Endothelial cell of umbilical vein (primary cell): ENCODE results near the gene PPP5C. TPM values are rescaled to one million over a fixed set of nuclear protein-coding genes. Genes with fewer than 3 reads are reported as not detected.

Experiments
- BruUV-seq: library from RNA; stranded (reverse); fragments of 400-500 nt; replicated peaks from 2 replicates; lab custom pipeline; 2021; lab: Mats Ljungman, UMichigan
- CTCF ChIA-PET: fragments of 300-600, 350-600 bp; sonication (Branson Sonifier 250); formaldehyde crosslinking; loops from one replicate; lab custom pipeline; 2021; ENCODE audit warnings: antibody characterized with exemption, inconsistent platforms; lab: Charles Lee
- POLR2A ChIA-PET: fragments of 300-600, 350-600 bp; sonication (Branson Sonifier 250); formaldehyde crosslinking; loops from one replicate; lab custom pipeline; 2021; ENCODE audit warnings: antibody characterized with exemption, inconsistent platforms; lab: Charles Lee
- DNase-seq: peaks from one replicate; pipeline ENCODE4 v3.0.0-alpha.2; 2011; ENCODE audit warnings: low read depth, low spot score
- FAIRE-seq: peaks from 2 replicates; lab custom pipeline; 2011; peaks lifted over from hg19 to GRCh38; lab: Jason Lieb, UNC
- H2AFZ ChIP-seq: 2 replicates; pipeline ENCODE4 v1.6.0; 2012; ENCODE audit warnings: low read depth, low read length, control low read depth, inconsistent platforms
- H3K27ac ChIP-seq: 2 replicates; pipeline ENCODE4 v1.5.1; 2011; ENCODE audit warnings: low read depth, mild to moderate bottlenecking, control low read depth, low read length, moderate library complexity; ENCODE audit not compliant: insufficient read depth
- H3K27me3 ChIP-seq, 2 experiments: 2 replicates each; pipeline versions ENCODE4 v1.6.0 to v1.6.1; 2011; ENCODE audit warnings: low read length in 2 of 2, mixed read lengths in 1 of 2; ENCODE audit not compliant: control insufficient read depth in 2 of 2, insufficient read depth in 2 of 2
- H3K36me3 ChIP-seq, 2 experiments: 2 replicates in 1 of 2; 3 replicates in 1 of 2; pipeline ENCODE4 v1.5.1; 2011; ENCODE audit warnings: low read length in 2 of 2, mild to moderate bottlenecking in 1 of 2, moderate library complexity in 1 of 2; ENCODE audit not compliant: control insufficient read depth in 2 of 2, insufficient read depth in 2 of 2; ENCODE audit errors: extremely low read depth in 1 of 2
- H3K4me1 ChIP-seq: 3 replicates; pipeline ENCODE4 v1.5.1; 2011; ENCODE audit warnings: mild to moderate bottlenecking, low read length; ENCODE audit not compliant: control insufficient read depth, insufficient read depth; ENCODE audit errors: extremely low read depth
- H3K4me2 ChIP-seq: 2 replicates; pipeline ENCODE4 v1.6.1; 2011; ENCODE audit warnings: low read length, control low read depth, mixed read lengths; ENCODE audit not compliant: insufficient read depth
- H3K4me3 ChIP-seq, 3 experiments: fragments of 200-600 bp in 1 of 3; sonication (generic), shearing (Covaris generic) in 1 of 3; replicated peaks in 1 of 3; 2 replicates each; pipeline ENCODE4 v1.5.1; 2011 to 2016; ENCODE audit warnings: control low read depth in 3 of 3, low read length in 3 of 3, mild to moderate bottlenecking in 2 of 3, inconsistent platforms in 1 of 3, low read depth in 1 of 3, moderate library complexity in 1 of 3; ENCODE audit not compliant: insufficient read depth in 1 of 3
- H3K79me2 ChIP-seq: 2 replicates; pipeline ENCODE4 v1.6.0; 2012; ENCODE audit warnings: low read length, inconsistent platforms; ENCODE audit not compliant: control insufficient read depth, insufficient read depth
- H3K9ac ChIP-seq: replicated peaks from 2 replicates; pipeline ENCODE3; 2011; ENCODE audit warnings: low read length, control low read depth; ENCODE audit not compliant: insufficient read depth; ENCODE audit errors: extremely low read depth
- H3K9me1 ChIP-seq: replicated peaks from 3 replicates; pipeline ENCODE4 v1.6.0; 2011; ENCODE audit warnings: mild to moderate bottlenecking, low read length; ENCODE audit not compliant: control insufficient read depth, insufficient read depth; ENCODE audit errors: extremely low read depth
- H3K9me3 ChIP-seq: replicated peaks from 2 replicates; pipeline ENCODE4 v1.5.1; 2012; ENCODE audit warnings: low read length, inconsistent platforms; ENCODE audit not compliant: control insufficient read depth, insufficient read depth
- H4K20me1 ChIP-seq: replicated peaks from 2 replicates; pipeline ENCODE3; 2011; ENCODE audit warnings: mild to moderate bottlenecking, low read length; ENCODE audit not compliant: control insufficient read depth, insufficient read depth; ENCODE audit errors: extremely low read depth
- EZH2 ChIP-seq: IDR thresholded peaks from 2 replicates; pipeline ENCODE4 v1.6.1; 2012; ENCODE audit warnings: borderline replicate concordance, low read depth, mild to moderate bottlenecking, moderate library complexity, low read length, inconsistent platforms; ENCODE audit not compliant: severe bottlenecking
- FOS ChIP-seq: IDR thresholded peaks from 2 replicates; pipeline ENCODE4 v1.6.1; 2011; ENCODE audit warnings: mild to moderate bottlenecking, low read length, moderate library complexity, borderline replicate concordance; ENCODE audit not compliant: insufficient read depth
- GATA2 ChIP-seq: IDR thresholded peaks from 2 replicates; pipeline ENCODE4 v1.7.0; 2011; ENCODE audit warnings: low read depth, mild to moderate bottlenecking, moderate library complexity, mixed read lengths, low read length; ENCODE audit not compliant: insufficient read length, insufficient read depth
- JUN ChIP-seq: IDR thresholded peaks from 2 replicates; pipeline ENCODE4 v1.6.1; 2011; ENCODE audit warnings: borderline replicate concordance, low read depth; ENCODE audit not compliant: insufficient read length, insufficient read depth
- MYC ChIP-seq: IDR thresholded peaks from one replicate; pipeline ENCODE4 v1.6.1; 2011; ENCODE audit warnings: mild to moderate bottlenecking, low read depth, low read length
- POLR2A ChIP-seq: IDR thresholded peaks from 2 replicates; pipeline ENCODE4 v1.6.1; 2012; ENCODE audit warnings: low read depth, mild to moderate bottlenecking, control low read depth, low read length
- POLR2AphosphoS5 ChIP-seq: IDR thresholded peaks from 2 replicates; pipeline ENCODE4 v1.6.1; 2012; ENCODE audit warnings: low read depth, mild to moderate bottlenecking, control low read depth, low read length, moderate library complexity; ENCODE audit not compliant: insufficient read depth
- dilution Hi-C: fragments of 300-500 bp; cut with MboI; formaldehyde crosslinking; loops from one replicate; pipeline ENCODE4 v1.15.0; 2019; ENCODE audit warnings: low sequenced_read_pairs; ENCODE audit not compliant: extremely low pct_ligation_motif_present
- intact Hi-C: fragments of 100-400 bp; cut with micrococcal nuclease; formaldehyde crosslinking; loops from one replicate; pipeline ENCODE4 v1.10.0; 2022
- polyA plus RNA-seq, 4 experiments: library from polyadenylated mRNA; depleted of rRNA in 3 of 4; stranded (reverse) in 3 of 4; unstranded in 1 of 4; fragments of >200 nt; gene quantifications; 2 replicates each; pipeline versions ENCODE4 v1.2.1 to v1.2.3, GENCODE V29; 2011 to 2012; ENCODE audit warnings: missing spikeins in 1 of 4
- total RNA-seq: library from RNA; stranded (reverse); gene quantifications from 2 replicates; pipeline ENCODE4 v1.2.3, GENCODE V29; 2021
- TF ChIP-seq, protein P1 (sequence below), 2 donors: IDR thresholded peaks; 1 replicate in 1 of 2; 2 replicates in 1 of 2; pipeline ENCODE4 v1.5.1; 2011; ENCODE audit warnings: low read length in 2 of 2, mild to moderate bottlenecking in 2 of 2, moderate library complexity in 2 of 2, control low read depth in 1 of 2, inconsistent platforms in 1 of 2, low read depth in 1 of 2; ENCODE audit not compliant: insufficient read depth in 1 of 2; ENCODE audit errors: extremely low read depth in 1 of 2
- TF ChIP-seq, protein P2 (sequence below): IDR thresholded peaks from 2 replicates; pipeline ENCODE4 v1.6.1; 2011; ENCODE audit not compliant: insufficient read depth, insufficient read length

PPP5C gene
- total and polyA plus RNA-seq, 2 donors (not counting 3 experiments of a cell fraction or from before 2014, with no cell fraction given) = 114 to 172 TPM

DNA sequence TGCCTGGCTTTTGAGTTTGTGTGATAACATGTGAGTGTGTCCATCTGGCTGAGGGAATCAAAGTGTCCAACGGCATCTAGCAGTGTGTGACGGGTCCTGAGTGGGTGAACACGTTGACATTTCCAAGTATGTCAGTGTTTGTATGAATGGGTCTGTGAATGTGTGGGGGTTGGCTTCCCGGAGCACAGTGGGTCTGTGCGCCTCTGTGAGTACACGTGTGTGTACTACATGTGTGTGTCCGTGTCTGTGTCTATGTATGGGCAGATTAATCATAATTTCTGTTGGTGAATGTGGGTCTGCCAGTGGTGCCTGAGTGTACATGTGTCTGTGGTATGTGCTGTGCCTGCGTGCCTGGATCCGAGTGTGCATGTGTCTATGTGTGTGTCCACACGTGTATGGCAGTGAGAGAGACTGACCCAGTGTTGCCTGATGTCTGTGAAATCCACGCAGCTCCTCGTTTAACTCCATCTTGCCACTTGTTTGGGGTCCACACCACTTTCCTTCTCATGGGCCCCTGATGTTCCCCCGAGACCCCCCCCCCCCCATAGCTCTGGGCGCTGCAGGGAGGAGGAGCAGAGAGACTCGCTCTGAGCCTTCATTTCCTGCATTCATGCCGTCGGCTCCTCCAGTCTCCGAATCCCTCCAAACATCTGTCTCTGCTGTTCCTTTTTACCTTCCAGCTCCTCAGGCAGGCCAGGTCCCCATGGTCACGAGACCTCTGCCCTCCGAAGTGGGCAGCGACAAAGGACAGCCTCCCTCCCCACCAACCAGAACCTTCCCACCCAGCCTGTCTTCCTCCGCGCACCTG is 61.2 kb downstream of the PPP5C start:
- dilution Hi-C loops (no loop called here), intact Hi-C loops (no loop called here)
- TF ChIP-seq POLR2A = no peak
- no peak for TF ChIP-seq JUN
- TF ChIP-seq, protein P1, sequence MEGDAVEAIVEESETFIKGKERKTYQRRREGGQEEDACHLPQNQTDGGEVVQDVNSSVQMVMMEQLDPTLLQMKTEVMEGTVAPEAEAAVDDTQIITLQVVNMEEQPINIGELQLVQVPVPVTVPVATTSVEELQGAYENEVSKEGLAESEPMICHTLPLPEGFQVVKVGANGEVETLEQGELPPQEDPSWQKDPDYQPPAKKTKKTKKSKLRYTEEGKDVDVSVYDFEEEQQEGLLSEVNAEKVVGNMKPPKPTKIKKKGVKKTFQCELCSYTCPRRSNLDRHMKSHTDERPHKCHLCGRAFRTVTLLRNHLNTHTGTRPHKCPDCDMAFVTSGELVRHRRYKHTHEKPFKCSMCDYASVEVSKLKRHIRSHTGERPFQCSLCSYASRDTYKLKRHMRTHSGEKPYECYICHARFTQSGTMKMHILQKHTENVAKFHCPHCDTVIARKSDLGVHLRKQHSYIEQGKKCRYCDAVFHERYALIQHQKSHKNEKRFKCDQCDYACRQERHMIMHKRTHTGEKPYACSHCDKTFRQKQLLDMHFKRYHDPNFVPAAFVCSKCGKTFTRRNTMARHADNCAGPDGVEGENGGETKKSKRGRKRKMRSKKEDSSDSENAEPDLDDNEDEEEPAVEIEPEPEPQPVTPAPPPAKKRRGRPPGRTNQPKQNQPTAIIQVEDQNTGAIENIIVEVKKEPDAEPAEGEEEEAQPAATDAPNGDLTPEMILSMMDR (IDR thresholded peaks at IDR 0.05; ENCODE audit: extremely low read depth in 1 of 2, insufficient read depth in 1 of 2, low read depth in 1 of 2, low read length in 2 of 2) = no peak
- TF ChIP-seq MYC = no peak
- TF ChIP-seq, protein P2, sequence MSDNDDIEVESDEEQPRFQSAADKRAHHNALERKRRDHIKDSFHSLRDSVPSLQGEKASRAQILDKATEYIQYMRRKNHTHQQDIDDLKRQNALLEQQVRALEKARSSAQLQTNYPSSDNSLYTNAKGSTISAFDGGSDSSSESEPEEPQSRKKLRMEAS = no peak
- TF ChIP-seq FOS = no peak
- TF ChIP-seq GATA2 = no peak
- TF ChIP-seq POLR2AphosphoS5 = no peak
- TF ChIP-seq EZH2 = no peak
- DNase-seq = no peak
- Histone ChIP-seq H3K27ac (no peak overlapping the region), H4K20me1 (no peaks in the 10 kb centered on the region), H3K27me3 (peaks cover 47 to 52% of the 10 kb centered on the region in 2 experiments), H3K4me1 (no peaks in the 10 kb centered on the region), H3K9me3 (no peaks in the 10 kb centered on the region), H3K4me2 (no peak overlapping the region), H2AFZ (no peak overlapping the region), H3K9ac (no peak overlapping the region), H3K9me1 (no peaks in the 10 kb centered on the region), H3K4me3 (no peak overlapping the region), H3K79me2 (no peaks in the 10 kb centered on the region), H3K36me3 (no peaks in the 10 kb centered on the region)
- POLR2A ChIA-PET = interaction anchor here (0.6 kb wide), 1 partner anchor 186 kb away, joined by 4 read pairs; no protein-coding TSS in a partner anchor
- CTCF ChIA-PET = interaction anchor here (0.9 to 1.2 kb wide), 2 partner anchors 8 to 79 kb away, joined by 3 read pairs; no protein-coding TSS in a partner anchor
- FAIRE-seq = no peak
- no TSS peak for BruUV-seq
